AG04449 (cell line): ENCODE data around the gene GULP1.
"Not testable (repeated sequence)": the region's sequence is repeated elsewhere in the genome, so short reads cannot be mapped to it uniquely, and the experiment has no call there.

Experiments used
- CTCF ChIA-PET: fragments of 350-600 bp; formaldehyde crosslinking; extraction: SDS; loops from one replicate; lab custom pipeline; 2021; ENCODE audit warnings: antibody characterized with exemption; lab: Yijun Ruan, JAX
- POLR2A ChIA-PET: fragments of 400-600, 350-600 bp; formaldehyde crosslinking; extraction: SDS; loops from one replicate; lab custom pipeline; 2020; ENCODE audit warnings: antibody characterized with exemption, inconsistent platforms; lab: Yijun Ruan, JAX
- DNase-seq: peaks from one replicate; pipeline ENCODE4 v3.0.0-alpha.2; 2010; ENCODE audit warnings: low read depth, low spot score
- H3K4me3 ChIP-seq: 2 replicates; pipeline ENCODE4 v1.5.1; 2011; ENCODE audit warnings: low read depth, mild to moderate bottlenecking, control low read depth, low read length
- TF ChIP-seq, protein P1 (sequence below): IDR thresholded peaks from one replicate; pipeline ENCODE4 v1.5.1; 2011; ENCODE audit warnings: mild to moderate bottlenecking, moderate library complexity, low read length, control low read depth, inconsistent platforms; ENCODE audit not compliant: insufficient read depth; ENCODE audit errors: missing control alignments

Gene GULP1

DNA sequence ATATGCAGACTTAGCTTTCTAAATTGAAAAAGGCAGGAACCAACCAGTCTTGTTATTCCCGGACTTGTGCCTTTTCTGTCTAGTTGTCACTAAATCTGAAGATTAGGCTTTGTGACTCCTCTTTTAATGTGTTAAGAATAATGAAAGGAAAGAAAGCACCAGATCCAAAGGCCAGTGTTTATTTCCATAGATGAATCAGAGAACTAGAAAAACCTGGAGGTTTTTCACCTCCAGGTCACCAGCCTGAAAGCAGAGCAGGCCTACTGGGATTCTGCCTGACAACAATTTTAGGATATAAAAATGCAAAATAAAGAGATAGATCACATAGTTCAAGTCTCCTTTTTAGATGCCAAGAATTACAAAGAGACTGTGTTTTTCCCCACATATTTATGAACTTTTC lies 160.4 kb downstream of the GULP1 start:
- POLR2A ChIA-PET, result no interaction called here
- TF ChIP-seq, protein P1, sequence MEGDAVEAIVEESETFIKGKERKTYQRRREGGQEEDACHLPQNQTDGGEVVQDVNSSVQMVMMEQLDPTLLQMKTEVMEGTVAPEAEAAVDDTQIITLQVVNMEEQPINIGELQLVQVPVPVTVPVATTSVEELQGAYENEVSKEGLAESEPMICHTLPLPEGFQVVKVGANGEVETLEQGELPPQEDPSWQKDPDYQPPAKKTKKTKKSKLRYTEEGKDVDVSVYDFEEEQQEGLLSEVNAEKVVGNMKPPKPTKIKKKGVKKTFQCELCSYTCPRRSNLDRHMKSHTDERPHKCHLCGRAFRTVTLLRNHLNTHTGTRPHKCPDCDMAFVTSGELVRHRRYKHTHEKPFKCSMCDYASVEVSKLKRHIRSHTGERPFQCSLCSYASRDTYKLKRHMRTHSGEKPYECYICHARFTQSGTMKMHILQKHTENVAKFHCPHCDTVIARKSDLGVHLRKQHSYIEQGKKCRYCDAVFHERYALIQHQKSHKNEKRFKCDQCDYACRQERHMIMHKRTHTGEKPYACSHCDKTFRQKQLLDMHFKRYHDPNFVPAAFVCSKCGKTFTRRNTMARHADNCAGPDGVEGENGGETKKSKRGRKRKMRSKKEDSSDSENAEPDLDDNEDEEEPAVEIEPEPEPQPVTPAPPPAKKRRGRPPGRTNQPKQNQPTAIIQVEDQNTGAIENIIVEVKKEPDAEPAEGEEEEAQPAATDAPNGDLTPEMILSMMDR, result no peak
- H3K4me3 ChIP-seq, result no peak overlapping the region
- DNase-seq, result no peak
- CTCF ChIA-PET, result no interaction called here

DNA sequence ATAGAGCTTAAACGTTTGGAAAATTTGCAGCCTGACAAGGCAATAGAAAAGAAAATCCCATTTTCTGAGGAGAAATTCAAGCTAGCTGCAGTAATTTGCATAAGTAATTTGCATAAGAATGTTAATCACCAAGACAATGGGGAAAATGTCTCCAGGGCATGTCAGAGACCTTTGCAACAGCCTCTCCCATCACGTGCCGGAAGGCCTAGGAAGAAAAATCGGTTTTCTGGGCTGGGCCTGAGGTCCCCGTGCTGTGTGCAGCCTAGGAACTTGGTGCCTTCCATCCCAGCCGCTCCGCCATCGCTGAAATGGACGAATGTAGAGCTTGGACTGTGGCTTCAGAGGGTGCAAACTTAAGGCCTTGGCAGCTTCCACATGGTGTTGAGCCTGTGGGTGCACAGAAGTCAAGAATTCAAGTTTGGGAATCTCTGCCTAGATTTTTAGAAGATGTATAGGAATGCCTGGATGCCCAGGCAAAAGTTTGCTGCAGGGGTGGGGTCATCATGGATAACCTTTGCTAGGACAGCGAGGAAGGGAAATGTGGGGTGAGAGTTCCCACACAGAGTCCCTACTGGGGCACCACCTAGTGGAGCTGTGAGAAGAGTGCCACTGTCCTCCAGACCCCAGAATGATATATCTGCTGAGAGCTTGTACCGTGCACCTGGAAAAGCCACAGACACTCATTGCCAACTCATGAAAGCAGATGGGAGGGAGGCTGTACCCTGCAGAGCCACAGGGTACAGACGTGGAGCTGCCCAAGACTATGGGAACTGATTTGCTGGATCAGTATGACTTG lies 164.6 kb downstream of the GULP1 start:
- ChIA-PET CTCF (interaction anchor here (1.3 kb wide), 1 partner anchor 22 kb away, joined by 3 read pairs; no protein-coding TSS in a partner anchor), POLR2A (no interaction called here)
- no peak overlapping the region for H3K4me3 ChIP-seq
- TF ChIP-seq, protein P1, result no peak
- no peak for DNase-seq

DNA sequence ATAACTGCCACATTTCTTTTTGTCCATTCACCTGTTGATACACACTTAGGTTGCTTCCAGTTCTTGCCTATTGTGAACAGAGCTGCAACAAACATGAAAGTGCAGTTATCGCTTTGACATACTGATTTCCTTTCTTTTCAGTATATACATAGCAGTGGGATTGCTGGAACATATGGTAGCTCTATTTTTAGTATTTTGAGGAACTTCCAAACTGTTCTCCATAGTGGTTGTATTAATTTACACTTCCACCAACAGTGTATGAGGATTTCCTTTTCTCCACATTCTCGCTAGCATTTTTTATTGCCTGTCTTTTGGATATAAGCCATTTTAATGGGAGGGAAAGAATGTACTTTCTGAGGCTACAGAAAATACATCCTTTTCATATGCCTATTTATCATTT lies 167.4 kb downstream of the GULP1 start:
- no peak overlapping the region for H3K4me3 ChIP-seq
- TF ChIP-seq, protein P1, result no peak
- no peak for DNase-seq
- CTCF ChIA-PET, result interaction anchor here (2.5 kb wide), 1 partner anchor 9 kb away, joined by 6 read pairs; no protein-coding TSS in a partner anchor
- POLR2A ChIA-PET, result no interaction called here

DNA sequence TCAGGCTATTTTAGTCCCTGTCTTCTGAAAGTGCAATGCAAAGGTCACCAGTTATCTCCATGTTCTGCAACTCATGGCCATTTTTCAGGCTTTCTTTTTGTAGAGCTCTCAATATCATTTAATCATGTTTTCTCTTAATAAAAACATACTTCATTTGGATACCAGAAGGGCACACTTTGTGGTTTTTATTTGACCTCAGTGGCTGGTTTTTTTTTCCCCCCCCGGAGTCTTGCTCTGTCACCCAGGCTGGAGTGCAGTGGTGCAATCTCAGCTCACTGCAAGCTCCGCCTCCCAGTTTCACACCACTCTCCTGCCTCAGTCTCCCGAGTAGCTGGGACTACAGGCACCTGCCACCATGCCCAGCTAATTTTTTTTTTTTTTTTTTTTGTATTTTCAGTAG lies 174.4 kb downstream of the GULP1 start:
- DNase-seq, H3K4me3 ChIP-seq, POLR2A ChIA-PET: not testable (repeated sequence)
- CTCF ChIA-PET, result interaction anchor here (1.1 to 1.7 kb wide), 2 partner anchors 12 to 46 kb away, joined by 3 to 4 read pairs; no protein-coding TSS in a partner anchor

DNA sequence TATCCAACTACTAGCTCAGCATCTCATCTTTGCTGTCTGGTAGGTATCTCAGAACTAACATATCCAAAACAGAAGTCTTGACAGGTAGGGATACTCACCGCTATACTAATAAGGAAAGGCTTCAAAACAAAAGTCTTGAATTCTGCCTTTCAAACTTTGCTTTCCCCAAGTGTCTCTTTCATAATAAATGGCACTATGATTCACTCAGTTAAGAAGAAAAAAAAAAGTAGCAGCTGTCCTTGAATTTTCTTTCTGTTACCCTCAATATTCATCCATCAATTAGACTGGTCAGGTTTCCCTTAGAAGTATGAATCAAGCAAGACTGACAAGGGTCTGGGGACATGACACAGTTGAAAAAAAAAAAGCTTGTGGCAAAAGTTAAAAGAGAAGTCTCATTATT lies 175.1 kb downstream of the GULP1 start:
- H3K4me3 ChIP-seq, result no peak overlapping the region
- POLR2A ChIA-PET, result no interaction called here
- CTCF ChIA-PET, result no interaction called here
- TF ChIP-seq, protein P1, result no peak
- no peak for DNase-seq

DNA sequence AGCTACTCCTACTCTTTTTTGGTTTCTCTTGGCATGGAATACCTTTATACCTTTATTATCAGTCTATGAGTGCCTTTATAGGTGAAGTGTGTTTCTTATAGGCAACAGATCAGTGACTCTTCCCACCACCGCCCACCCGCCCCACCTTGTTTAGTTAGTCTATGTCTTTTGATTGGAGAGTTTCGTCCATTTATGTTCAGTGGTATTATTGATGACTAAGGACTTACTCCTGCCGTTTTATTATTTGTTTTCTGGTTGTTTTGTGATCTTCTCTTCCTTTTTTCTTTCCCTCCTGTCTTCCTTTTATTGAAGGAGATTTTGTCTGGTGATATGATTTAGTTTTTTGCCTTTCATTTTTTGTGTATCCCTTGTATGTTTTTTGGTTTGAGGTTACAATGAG lies 179.5 kb downstream of the GULP1 start:
- ChIA-PET POLR2A (no interaction called here), CTCF (no interaction called here)
- TF ChIP-seq, protein P1, result no peak
- no peak overlapping the region for H3K4me3 ChIP-seq
- DNase-seq, result no peak

DNA sequence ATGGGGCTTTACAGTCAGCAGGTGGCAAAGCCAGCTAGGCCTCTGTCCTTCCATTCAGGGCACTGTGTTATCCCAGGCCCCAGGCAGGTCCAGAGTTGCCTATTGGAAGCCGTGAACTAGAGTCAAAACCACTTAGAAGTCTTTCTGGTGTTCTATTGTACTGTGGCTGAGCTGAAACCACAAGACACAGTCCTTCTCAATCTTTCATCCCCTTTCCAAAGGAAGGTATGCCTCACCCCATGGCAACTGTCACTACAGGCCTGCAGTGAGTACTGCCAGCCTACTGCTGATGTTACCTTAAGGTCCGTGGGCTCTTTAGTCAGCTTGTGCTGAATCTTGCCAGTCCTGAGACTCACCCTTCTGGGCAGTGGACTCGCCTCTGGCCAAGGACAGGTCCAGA lies 181.6 kb downstream of the GULP1 start:
- ChIA-PET CTCF (no interaction called here), POLR2A (no interaction called here)
- DNase-seq, result no peak
- TF ChIP-seq, protein P1, result no peak
- no peak overlapping the region for H3K4me3 ChIP-seq
